Liver (tissue), 9 donors: ENCODE data around the gene MAST2. TPM values are rescaled to one million over a fixed set of nuclear protein-coding genes. Genes with fewer than 3 reads are reported as not detected.

Experiments
- DNase-seq: peaks from one replicate; pipeline ENCODE4 v3.0.0-alpha.2; 2017; ENCODE audit warnings: low spot score
- H3K27ac ChIP-seq, 2 donors: one replicate each; pipeline ENCODE4 v1.7.0; 2013; ENCODE audit warnings: inconsistent platforms in 2 of 2, low read length in 2 of 2, control low read depth in 1 of 2, low read depth in 1 of 2, mild to moderate bottlenecking in 1 of 2
- H3K27me3 ChIP-seq, 4 donors: one replicate each; pipeline versions ENCODE4 v1.6.1 to v1.7.0; 2013; ENCODE audit warnings: low read length in 3 of 4, inconsistent platforms in 1 of 4, mild to moderate bottlenecking in 1 of 4, moderate library complexity in 1 of 4; ENCODE audit not compliant: control insufficient read depth in 4 of 4, insufficient read depth in 4 of 4
- H3K36me3 ChIP-seq, 4 donors: one replicate each; pipeline versions ENCODE4 v1.6.1 to v1.7.0; 2013; ENCODE audit warnings: low read length in 3 of 4, mild to moderate bottlenecking in 3 of 4, low read depth in 1 of 4, moderate library complexity in 1 of 4; ENCODE audit not compliant: control insufficient read depth in 4 of 4, insufficient read depth in 3 of 4
- H3K4me1 ChIP-seq, 4 donors: one replicate each; pipeline versions ENCODE4 v1.6.1 to v1.7.0; 2013; ENCODE audit warnings: low read length in 3 of 4, mild to moderate bottlenecking in 3 of 4, moderate library complexity in 1 of 4; ENCODE audit not compliant: control insufficient read depth in 4 of 4, insufficient read depth in 4 of 4
- H3K4me3 ChIP-seq, 3 donors: one replicate each; pipeline versions ENCODE4 v1.6.1 to v1.7.0; 2013; ENCODE audit warnings: low read length in 3 of 3, control low read depth in 1 of 3, low read depth in 1 of 3, mild to moderate bottlenecking in 1 of 3
- H3K9ac ChIP-seq, 2 donors: one replicate each; pipeline ENCODE4 v1.7.0; 2013; ENCODE audit warnings: low read length in 2 of 2, mild to moderate bottlenecking in 2 of 2, moderate library complexity in 2 of 2, control low read depth in 1 of 2, low read depth in 1 of 2
- H3K9me3 ChIP-seq, 4 donors: one replicate each; pipeline versions ENCODE4 v1.6.1 to v1.7.0; 2013; ENCODE audit warnings: low read length in 3 of 4; ENCODE audit not compliant: control insufficient read depth in 4 of 4
- EGR1 ChIP-seq, 2 donors: IDR thresholded peaks; 2 replicates each; pipeline ENCODE4 v1.6.1; 2016 to 2018; ENCODE audit warnings: antibody characterized with exemption in 2 of 2, low read depth in 2 of 2
- FOXA1 ChIP-seq: IDR thresholded peaks from 2 replicates; pipeline ENCODE4 v1.6.1; 2016; ENCODE audit warnings: antibody characterized with exemption
- FOXA2 ChIP-seq: IDR thresholded peaks from 2 replicates; pipeline ENCODE4 v1.6.1; 2016; ENCODE audit warnings: antibody characterized with exemption
- GABPA ChIP-seq, 2 donors: IDR thresholded peaks in 1 of 2; conservative IDR thresholded peaks in 1 of 2; 2 replicates each; pipeline ENCODE4 v1.6.1; 2016; ENCODE audit warnings: antibody characterized with exemption in 2 of 2, mild to moderate bottlenecking in 1 of 2, moderate library complexity in 1 of 2
- HNF4A ChIP-seq, 2 donors: conservative IDR thresholded peaks; 2 replicates each; pipeline ENCODE4 v1.6.1; 2016; ENCODE audit warnings: antibody characterized with exemption in 2 of 2, mild to moderate bottlenecking in 2 of 2
- HNF4G ChIP-seq: IDR thresholded peaks from 2 replicates; pipeline ENCODE4 v1.6.1; 2016; ENCODE audit warnings: antibody characterized with exemption
- JUND ChIP-seq, 2 donors: IDR thresholded peaks; 2 replicates each; pipeline ENCODE4 v1.6.1; 2016; ENCODE audit warnings: antibody characterized with exemption in 2 of 2
- NR2F2 ChIP-seq: IDR thresholded peaks from 2 replicates; pipeline ENCODE4 v1.6.1; 2016; ENCODE audit warnings: antibody characterized with exemption
- SP1 ChIP-seq: IDR thresholded peaks from 2 replicates; pipeline ENCODE4 v1.6.1; 2018; ENCODE audit warnings: antibody characterized with exemption, mild to moderate bottlenecking
- TAF1 ChIP-seq: conservative IDR thresholded peaks from 2 replicates; pipeline ENCODE4 v1.6.1; 2016; ENCODE audit warnings: antibody characterized with exemption, mild to moderate bottlenecking
- YY1 ChIP-seq: IDR thresholded peaks from 2 replicates; pipeline ENCODE4 v1.6.1; 2016; ENCODE audit warnings: antibody characterized with exemption, mild to moderate bottlenecking
- WGBS: extraction: QIAGEN DNeasy Blood & Tissue Kit; methylation state at CpG from one replicate; pipeline ENCODE4 v1.1.7; 2013; 5-methylcytosine and 5-hydroxymethylcytosine counted together
- polyA plus RNA-seq, 2 donors: library from polyadenylated mRNA; stranded (reverse) in 1 of 2; unstranded in 1 of 2; fragments of 200-250 nt in 1 of 2; fragments of >200 nt in 1 of 2; fragmentation: Nextera tagmentation in 1 of 2; extraction: Ambion mirVana in 1 of 2; gene quantifications; one replicate each; pipeline versions ENCODE4 v1.2.1 to v1.2.3, GENCODE V29; 2013 to 2015
- total RNA-seq, 2 donors: library from RNA; depleted of rRNA; stranded (reverse); fragments of >200 nt; gene quantifications; one replicate each; pipeline ENCODE4 v1.2.3, GENCODE V29; 2014
- TF ChIP-seq, protein P1 (sequence below): IDR thresholded peaks from 2 replicates; pipeline ENCODE4 v1.6.1; 2016; ENCODE audit warnings: antibody characterized with exemption
- TF ChIP-seq, protein P2 (sequence below): IDR thresholded peaks from 2 replicates; pipeline ENCODE4 v1.6.1; 2016; ENCODE audit warnings: antibody characterized with exemption
- TF ChIP-seq, protein P3 (sequence below): IDR thresholded peaks from 2 replicates; pipeline ENCODE4 v1.6.1; 2016; ENCODE audit warnings: antibody characterized with exemption
- TF ChIP-seq, protein P4 (sequence below): IDR thresholded peaks from 2 replicates; pipeline ENCODE4 v1.6.1; 2016; ENCODE audit warnings: antibody characterized with exemption, mild to moderate bottlenecking
- TF ChIP-seq, protein P5 (sequence below): fragments of 150-350 bp; IDR thresholded peaks from 2 replicates; pipeline ENCODE4 v1.5.1; 2017; ENCODE audit warnings: improper control_type of control experiment, low read depth, low read length; ENCODE audit not compliant: missing input control
- donor health status: healthy.
- donor health status: healthy.
- donor health status: healthy.
- donor health status: healthy.
- donor health status: healthy.

The MAST2 gene
- total and polyA plus RNA-seq, 4 donors: 4.8 to 9.6 (median 5.7) TPM

DNA sequence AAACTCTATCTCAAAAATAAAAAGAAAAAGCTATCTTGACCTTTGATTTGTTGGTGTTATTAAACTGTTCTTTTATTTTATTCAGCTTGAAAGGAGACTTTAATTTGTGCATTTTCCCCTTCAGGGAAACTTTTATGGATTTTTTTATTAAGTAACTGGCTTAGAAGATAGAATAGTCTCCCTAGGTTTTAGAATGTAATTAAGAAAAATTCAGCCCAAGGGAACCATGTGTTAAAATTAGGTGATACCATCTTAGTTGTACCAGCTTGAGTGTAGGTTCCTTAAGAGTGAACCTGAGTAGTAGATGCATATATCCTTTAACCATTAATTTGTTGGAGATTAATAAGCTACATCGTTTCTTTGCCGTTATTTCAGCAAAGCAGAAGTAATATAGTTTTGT is 11.4 kb downstream of the MAST2 start:
- 97% methylated on average over 2 of the region's 2 CpGs for WGBS
- peaks cover 0 to 3% (median 0%) of the 10 kb centered on the region in 4 donors for H3K36me3 ChIP-seq

DNA sequence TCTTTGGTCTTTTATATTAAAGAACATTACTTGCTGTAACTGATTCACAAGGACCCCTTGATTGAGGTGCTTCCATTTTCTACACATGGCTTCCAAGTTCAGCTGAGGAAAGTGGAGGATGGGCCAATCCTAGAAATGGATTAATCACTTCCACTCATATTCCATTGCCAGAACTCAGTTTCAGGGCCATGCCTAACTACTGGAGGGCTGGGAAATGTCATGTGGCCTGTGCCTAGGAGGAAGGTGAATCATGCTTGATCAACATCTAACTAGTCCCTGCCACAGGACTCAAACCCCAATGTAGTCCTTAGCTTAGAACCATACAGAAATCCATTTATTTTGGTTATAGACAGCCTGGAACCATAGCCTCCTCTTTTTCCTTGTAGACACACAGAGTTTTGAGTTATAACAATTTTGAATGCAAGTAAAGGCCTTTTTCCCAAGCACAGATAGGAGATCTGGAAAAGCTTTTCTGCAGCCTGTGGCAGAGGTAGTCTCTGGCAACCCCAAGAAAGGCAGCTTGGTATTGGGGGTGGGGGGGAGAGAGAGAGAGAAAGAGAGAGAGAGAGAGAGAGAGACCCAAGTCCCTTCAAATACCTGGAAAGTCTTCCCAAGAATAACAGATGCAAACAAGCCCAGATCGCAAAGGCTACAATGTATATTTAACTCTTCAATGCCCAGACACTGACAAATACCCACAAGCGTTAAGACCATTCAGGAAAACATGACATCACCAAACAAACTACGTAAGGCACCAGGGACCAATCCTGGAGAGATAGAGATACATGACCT is 12.5 kb downstream of the MAST2 start:
- DNase-seq: no peak
- Histone ChIP-seq H3K4me3 (no peak overlapping the region), H3K9me3 (no peaks in the 10 kb centered on the region), H3K27me3 (no peaks in the 10 kb centered on the region), H3K9ac (no peak overlapping the region), H3K4me1 (no peaks in the 10 kb centered on the region), H3K27ac (no peak overlapping the region), H3K36me3 (peaks cover 0 to 3% (median 0%) of the 10 kb centered on the region in 4 donors)
- 78% methylated on average over 3 of the region's 3 CpGs for WGBS
- TF ChIP-seq FOXA1 (no peak), HNF4A (conservative IDR thresholded peaks at IDR 0.05) (no peak), JUND (IDR thresholded peaks at IDR 0.05) (no peak), SP1 (no peak), FOXA2 (no peak), NR2F2 (no peak), YY1 (no peak), GABPA (IDR thresholded peaks at IDR 0.05 in 1 of 2, conservative IDR thresholded peaks at IDR 0.05 in 1 of 2) (no peak), TAF1 (no peak), EGR1 (IDR thresholded peaks at IDR 0.05; ENCODE audit: low read depth in 2 of 2) (no peak), HNF4G (no peak)
- TF ChIP-seq, protein P1, sequence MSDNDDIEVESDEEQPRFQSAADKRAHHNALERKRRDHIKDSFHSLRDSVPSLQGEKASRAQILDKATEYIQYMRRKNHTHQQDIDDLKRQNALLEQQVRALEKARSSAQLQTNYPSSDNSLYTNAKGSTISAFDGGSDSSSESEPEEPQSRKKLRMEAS: no peak
- TF ChIP-seq, protein P2, sequence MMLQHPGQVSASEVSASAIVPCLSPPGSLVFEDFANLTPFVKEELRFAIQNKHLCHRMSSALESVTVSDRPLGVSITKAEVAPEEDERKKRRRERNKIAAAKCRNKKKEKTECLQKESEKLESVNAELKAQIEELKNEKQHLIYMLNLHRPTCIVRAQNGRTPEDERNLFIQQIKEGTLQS: no peak
- TF ChIP-seq, protein P3, sequence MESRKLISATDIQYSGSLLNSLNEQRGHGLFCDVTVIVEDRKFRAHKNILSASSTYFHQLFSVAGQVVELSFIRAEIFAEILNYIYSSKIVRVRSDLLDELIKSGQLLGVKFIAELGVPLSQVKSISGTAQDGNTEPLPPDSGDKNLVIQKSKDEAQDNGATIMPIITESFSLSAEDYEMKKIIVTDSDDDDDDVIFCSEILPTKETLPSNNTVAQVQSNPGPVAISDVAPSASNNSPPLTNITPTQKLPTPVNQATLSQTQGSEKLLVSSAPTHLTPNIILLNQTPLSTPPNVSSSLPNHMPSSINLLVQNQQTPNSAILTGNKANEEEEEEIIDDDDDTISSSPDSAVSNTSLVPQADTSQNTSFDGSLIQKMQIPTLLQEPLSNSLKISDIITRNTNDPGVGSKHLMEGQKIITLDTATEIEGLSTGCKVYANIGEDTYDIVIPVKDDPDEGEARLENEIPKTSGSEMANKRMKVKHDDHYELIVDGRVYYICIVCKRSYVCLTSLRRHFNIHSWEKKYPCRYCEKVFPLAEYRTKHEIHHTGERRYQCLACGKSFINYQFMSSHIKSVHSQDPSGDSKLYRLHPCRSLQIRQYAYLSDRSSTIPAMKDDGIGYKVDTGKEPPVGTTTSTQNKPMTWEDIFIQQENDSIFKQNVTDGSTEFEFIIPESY: no peak
- TF ChIP-seq, protein P4, sequence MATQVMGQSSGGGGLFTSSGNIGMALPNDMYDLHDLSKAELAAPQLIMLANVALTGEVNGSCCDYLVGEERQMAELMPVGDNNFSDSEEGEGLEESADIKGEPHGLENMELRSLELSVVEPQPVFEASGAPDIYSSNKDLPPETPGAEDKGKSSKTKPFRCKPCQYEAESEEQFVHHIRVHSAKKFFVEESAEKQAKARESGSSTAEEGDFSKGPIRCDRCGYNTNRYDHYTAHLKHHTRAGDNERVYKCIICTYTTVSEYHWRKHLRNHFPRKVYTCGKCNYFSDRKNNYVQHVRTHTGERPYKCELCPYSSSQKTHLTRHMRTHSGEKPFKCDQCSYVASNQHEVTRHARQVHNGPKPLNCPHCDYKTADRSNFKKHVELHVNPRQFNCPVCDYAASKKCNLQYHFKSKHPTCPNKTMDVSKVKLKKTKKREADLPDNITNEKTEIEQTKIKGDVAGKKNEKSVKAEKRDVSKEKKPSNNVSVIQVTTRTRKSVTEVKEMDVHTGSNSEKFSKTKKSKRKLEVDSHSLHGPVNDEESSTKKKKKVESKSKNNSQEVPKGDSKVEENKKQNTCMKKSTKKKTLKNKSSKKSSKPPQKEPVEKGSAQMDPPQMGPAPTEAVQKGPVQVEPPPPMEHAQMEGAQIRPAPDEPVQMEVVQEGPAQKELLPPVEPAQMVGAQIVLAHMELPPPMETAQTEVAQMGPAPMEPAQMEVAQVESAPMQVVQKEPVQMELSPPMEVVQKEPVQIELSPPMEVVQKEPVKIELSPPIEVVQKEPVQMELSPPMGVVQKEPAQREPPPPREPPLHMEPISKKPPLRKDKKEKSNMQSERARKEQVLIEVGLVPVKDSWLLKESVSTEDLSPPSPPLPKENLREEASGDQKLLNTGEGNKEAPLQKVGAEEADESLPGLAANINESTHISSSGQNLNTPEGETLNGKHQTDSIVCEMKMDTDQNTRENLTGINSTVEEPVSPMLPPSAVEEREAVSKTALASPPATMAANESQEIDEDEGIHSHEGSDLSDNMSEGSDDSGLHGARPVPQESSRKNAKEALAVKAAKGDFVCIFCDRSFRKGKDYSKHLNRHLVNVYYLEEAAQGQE: no peak
- TF ChIP-seq, protein P5, sequence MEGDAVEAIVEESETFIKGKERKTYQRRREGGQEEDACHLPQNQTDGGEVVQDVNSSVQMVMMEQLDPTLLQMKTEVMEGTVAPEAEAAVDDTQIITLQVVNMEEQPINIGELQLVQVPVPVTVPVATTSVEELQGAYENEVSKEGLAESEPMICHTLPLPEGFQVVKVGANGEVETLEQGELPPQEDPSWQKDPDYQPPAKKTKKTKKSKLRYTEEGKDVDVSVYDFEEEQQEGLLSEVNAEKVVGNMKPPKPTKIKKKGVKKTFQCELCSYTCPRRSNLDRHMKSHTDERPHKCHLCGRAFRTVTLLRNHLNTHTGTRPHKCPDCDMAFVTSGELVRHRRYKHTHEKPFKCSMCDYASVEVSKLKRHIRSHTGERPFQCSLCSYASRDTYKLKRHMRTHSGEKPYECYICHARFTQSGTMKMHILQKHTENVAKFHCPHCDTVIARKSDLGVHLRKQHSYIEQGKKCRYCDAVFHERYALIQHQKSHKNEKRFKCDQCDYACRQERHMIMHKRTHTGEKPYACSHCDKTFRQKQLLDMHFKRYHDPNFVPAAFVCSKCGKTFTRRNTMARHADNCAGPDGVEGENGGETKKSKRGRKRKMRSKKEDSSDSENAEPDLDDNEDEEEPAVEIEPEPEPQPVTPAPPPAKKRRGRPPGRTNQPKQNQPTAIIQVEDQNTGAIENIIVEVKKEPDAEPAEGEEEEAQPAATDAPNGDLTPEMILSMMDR: no peak

More for the DNA sequence above, 11.4 kb downstream of the MAST2 start:
- DNase-seq: no peak
- H3K27ac ChIP-seq: no peak overlapping the region
- TF ChIP-seq, protein P1: no peak
- TF ChIP-seq FOXA2 (no peak), HNF4G (no peak), YY1 (no peak), FOXA1 (no peak)
- TF ChIP-seq, protein P4: no peak
- no peak overlapping the region for H3K9ac ChIP-seq
- no peaks in the 10 kb centered on the region for H3K9me3 ChIP-seq
- no peaks in the 10 kb centered on the region for H3K27me3 ChIP-seq
- no peak overlapping the region for H3K4me3 ChIP-seq
- no peaks in the 10 kb centered on the region for H3K4me1 ChIP-seq
